D721Med (cell line): ENCODE measurements around the gene CD302.
"Not testable (repeated sequence)": the region's sequence is repeated elsewhere in the genome, so short reads cannot be mapped to it uniquely, and the experiment has no call there.

ENCODE experiments used
- DNase-seq: peaks from one replicate; pipeline ENCODE4 v3.0.0; 2011; ENCODE audit warnings: low spot score; ENCODE audit not compliant: insufficient read length
- FAIRE-seq: peaks from 2 replicates; lab custom pipeline; 2011; peaks lifted over from hg19 to GRCh38; lab: Jason Lieb, UNC
- CTCF ChIP-seq: IDR thresholded peaks from 2 replicates; pipeline ENCODE4 v1.5.1; 2012; ENCODE audit warnings: mild to moderate bottlenecking, control low read depth; ENCODE audit not compliant: insufficient read depth; ENCODE audit errors: missing control alignments

Gene CD302

GRCh38 chr2:159738509-159739390 is 59.3 kb downstream of the CD302 start:
- FAIRE-seq (no peak), DNase-seq (no peak)
- no peak for TF ChIP-seq CTCF

- no peak for TF ChIP-seq CTCF
- no peak for FAIRE-seq
- no peak for DNase-seq
Observed at GRCh38 chr2:159737917-159738296, 60.1 kb downstream of the CD302 start.

GRCh38 chr2:159737292-159737916 is 60.6 kb downstream of the CD302 start:
- TF ChIP-seq CTCF, result no peak
- DNase-seq (no peak), FAIRE-seq (no peak)

GRCh38 chr2:159736048-159736447 is 62.0 kb downstream of the CD302 start:
- no peak for TF ChIP-seq CTCF
- DNase-seq (no peak), FAIRE-seq (no peak)

GRCh38 chr2:159735648-159736047 is 62.4 kb downstream of the CD302 start:
- no peak for TF ChIP-seq CTCF
- no peak for DNase-seq
- no peak for FAIRE-seq

GRCh38 chr2:159728629-159729028 is 69.4 kb downstream of the CD302 start:
- FAIRE-seq (no peak), DNase-seq (no peak)
- TF ChIP-seq CTCF, result no peak

GRCh38 chr2:159725713-159726112 is 72.3 kb downstream of the CD302 start:
- FAIRE-seq (no peak), DNase-seq (no peak)
- no peak for TF ChIP-seq CTCF

GRCh38 chr2:159724795-159725572 is 73.0 kb downstream of the CD302 start:
- FAIRE-seq, DNase-seq: not testable (repeated sequence)
